Breast epithelium (tissue), 3 donors: ENCODE results near the gene MYF5.

Experiments
- POLR2A ChIP-seq: fragments of 450-650 bp; IDR thresholded peaks from one replicate; pipeline ENCODE4 v1.6.1; 2016; ENCODE audit warnings: antibody characterized with exemption, mild to moderate bottlenecking, moderate library complexity
- POLR2AphosphoS5 ChIP-seq, 3 donors: sonication (generic); formaldehyde crosslinking; IDR thresholded peaks; one replicate each; pipeline ENCODE4 v1.6.1; 2017; ENCODE audit warnings: antibody characterized with exemption in 3 of 3
- TF ChIP-seq, protein P1 (sequence below), 3 donors: fragments of 450-650 bp; IDR thresholded peaks; one replicate each; pipeline ENCODE4 v1.5.1; 2016 to 2017; ENCODE audit warnings: antibody characterized with exemption in 3 of 3, mild to moderate bottlenecking in 3 of 3, moderate library complexity in 3 of 3

DNA sequence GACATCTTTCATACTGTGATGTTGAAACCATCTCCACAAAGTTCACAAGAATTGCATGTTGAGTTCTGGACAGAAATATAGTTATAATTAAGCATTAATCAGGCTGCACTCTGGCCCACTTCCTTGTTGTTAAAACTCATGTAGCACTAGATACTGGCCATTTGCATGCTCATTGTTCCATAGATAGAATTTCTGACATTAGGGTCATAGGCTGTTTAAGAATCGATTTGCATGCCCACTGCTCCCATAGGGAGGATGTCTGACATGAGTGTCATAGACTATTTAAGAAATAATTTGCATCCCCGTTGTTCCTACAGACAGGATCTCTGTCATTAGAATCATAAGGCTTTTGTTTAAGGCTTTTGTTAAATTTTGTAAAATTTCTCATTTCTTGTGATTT, 50.2 kb downstream of the MYF5 start:
- TF ChIP-seq, protein P1, sequence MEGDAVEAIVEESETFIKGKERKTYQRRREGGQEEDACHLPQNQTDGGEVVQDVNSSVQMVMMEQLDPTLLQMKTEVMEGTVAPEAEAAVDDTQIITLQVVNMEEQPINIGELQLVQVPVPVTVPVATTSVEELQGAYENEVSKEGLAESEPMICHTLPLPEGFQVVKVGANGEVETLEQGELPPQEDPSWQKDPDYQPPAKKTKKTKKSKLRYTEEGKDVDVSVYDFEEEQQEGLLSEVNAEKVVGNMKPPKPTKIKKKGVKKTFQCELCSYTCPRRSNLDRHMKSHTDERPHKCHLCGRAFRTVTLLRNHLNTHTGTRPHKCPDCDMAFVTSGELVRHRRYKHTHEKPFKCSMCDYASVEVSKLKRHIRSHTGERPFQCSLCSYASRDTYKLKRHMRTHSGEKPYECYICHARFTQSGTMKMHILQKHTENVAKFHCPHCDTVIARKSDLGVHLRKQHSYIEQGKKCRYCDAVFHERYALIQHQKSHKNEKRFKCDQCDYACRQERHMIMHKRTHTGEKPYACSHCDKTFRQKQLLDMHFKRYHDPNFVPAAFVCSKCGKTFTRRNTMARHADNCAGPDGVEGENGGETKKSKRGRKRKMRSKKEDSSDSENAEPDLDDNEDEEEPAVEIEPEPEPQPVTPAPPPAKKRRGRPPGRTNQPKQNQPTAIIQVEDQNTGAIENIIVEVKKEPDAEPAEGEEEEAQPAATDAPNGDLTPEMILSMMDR (IDR thresholded peaks at IDR 0.05), result no peak
- no peak for TF ChIP-seq POLR2A
- no peak for TF ChIP-seq POLR2AphosphoS5 (IDR thresholded peaks at IDR 0.05)
